Diencephalon (tissue), 1 donor: ENCODE data around the gene ALOXE3. TPM values are rescaled to one million over a fixed set of nuclear protein-coding genes. Genes with fewer than 3 reads are reported as not detected.

Experiments used
- small RNA-seq: library from RNA; depleted of rRNA; stranded (forward); fragments of <200 nt; gene quantifications from one replicate; pipeline ENCODE3, GENCODE V24; 2014
- total RNA-seq: library from RNA; depleted of rRNA; stranded (reverse); fragments of >200 nt; gene quantifications from one replicate; pipeline ENCODE4 v1.2.3, GENCODE V29; 2014

The ALOXE3 gene
- total RNA-seq: 0.69 TPM

GRCh38 chr17:8117980-8118768 is at the start of gene ALOXE3:
Gene ALOXE3 (minus strand): TSS chr17:8118514. CDS start chr17:8117990, 524 bp downstream.

GRCh38 chr17:8162233-8162996 is 44.1 kb upstream of the ALOXE3 start, which contains the start of gene VAMP2:
Gene VAMP2 (minus strand): TSS chr17:8162948. CDS start chr17:8162879, 69 bp downstream.

GRCh38 chr17:8152112-8152775 is 33.9 kb upstream of the ALOXE3 start, which contains the start of gene PER1:
Gene PER1 (minus strand): TSS chr17:8152404. CDS start chr17:8150706, 1,698 bp downstream.

GRCh38 chr17:8123695-8124349 is 5.5 kb upstream of the ALOXE3 start, which contains the start of gene HES7:
Gene HES7 (minus strand): TSS chr17:8124106. CDS start chr17:8124084, 22 bp downstream.

GRCh38 chr17:8087075-8087951 is 31.0 kb downstream of the ALOXE3 start, which contains the start of gene ALOX12B:
Gene ALOX12B (minus strand): TSS chr17:8087716. CDS start chr17:8087442, 274 bp downstream.

Small RNA genes lying within 50 kb of the gene (small RNA-seq; reads per million reads assigned to genes)
- gene MIR4314: not detected

Other genes starting within 250 kb of the ALOXE3 start
- gene CHD3, start 229.7 kb downstream of the ALOXE3 start, total RNA-seq: 206 TPM
- gene RNF227, start 202.2 kb downstream of the ALOXE3 start, total RNA-seq: 8.1 TPM
- gene KCNAB3, start 188.7 kb downstream of the ALOXE3 start, total RNA-seq: 3.7 TPM
- gene TRAPPC1, start 186.6 kb downstream of the ALOXE3 start, total RNA-seq: 21.9 TPM
- gene CNTROB, start 186.3 kb downstream of the ALOXE3 start, total RNA-seq: 31.6 TPM
- not detected for gene GUCY2D, start 115.9 kb downstream of the ALOXE3 start, total RNA-seq
- gene ALOX15B, start 79.5 kb downstream of the ALOXE3 start, total RNA-seq: not detected
- not detected for gene ALOX12B, start 30.8 kb downstream of the ALOXE3 start, total RNA-seq
- 0.46 TPM for gene HES7, start 5.6 kb upstream of the ALOXE3 start, total RNA-seq
- 9.0 TPM for gene PER1, start 33.9 kb upstream of the ALOXE3 start, total RNA-seq
- 86.5 TPM for gene VAMP2, start 44.4 kb upstream of the ALOXE3 start, total RNA-seq
- gene TMEM107, start 57.9 kb upstream of the ALOXE3 start, total RNA-seq: 31.4 TPM
- gene BORCS6, start 71.7 kb upstream of the ALOXE3 start, total RNA-seq: 5.1 TPM
- gene AURKB, start 92.1 kb upstream of the ALOXE3 start, total RNA-seq: 6.9 TPM
- gene CTC1, start 129.5 kb upstream of the ALOXE3 start, total RNA-seq: 15.9 TPM
- gene PFAS, start 130.8 kb upstream of the ALOXE3 start, total RNA-seq: 23.1 TPM
- gene RANGRF, start 170.2 kb upstream of the ALOXE3 start, total RNA-seq: 12.7 TPM
- gene SLC25A35, start 176.9 kb upstream of the ALOXE3 start, total RNA-seq: 0.46 TPM
- 1.6 TPM for gene ARHGEF15, start 191.7 kb upstream of the ALOXE3 start, total RNA-seq
- gene ODF4, start 221.3 kb upstream of the ALOXE3 start, total RNA-seq: not detected